ENCODE results near the gene CLDN19. TPM values are rescaled to one million over a fixed set of nuclear protein-coding genes. Genes with fewer than 3 reads are reported as not detected.

The CLDN19 gene
- total RNA-seq, 1 experiment from 2014 or later: 0.05 TPM

DNA sequence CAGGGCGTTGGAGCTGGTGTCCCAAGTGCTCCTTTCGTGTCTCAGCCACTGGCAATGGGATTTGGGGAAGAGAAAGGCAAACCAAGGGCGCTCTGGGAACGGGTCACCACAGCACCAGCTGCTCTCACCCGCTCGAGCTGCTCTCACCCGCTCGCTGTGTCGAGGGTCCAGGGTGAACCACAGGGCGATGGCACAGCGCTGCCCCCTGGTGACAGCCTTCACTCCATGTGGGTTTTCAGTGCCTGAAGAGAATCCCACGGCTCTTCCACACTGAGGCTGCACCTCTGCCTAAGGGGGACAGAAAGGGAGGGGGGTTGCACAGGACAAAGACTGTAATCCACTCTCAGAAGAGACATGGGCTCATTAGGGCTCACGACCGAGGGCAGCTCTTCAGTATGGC, 7.1 kb upstream of the CLDN19 start:
- TF ChIP-seq, protein P1, sequence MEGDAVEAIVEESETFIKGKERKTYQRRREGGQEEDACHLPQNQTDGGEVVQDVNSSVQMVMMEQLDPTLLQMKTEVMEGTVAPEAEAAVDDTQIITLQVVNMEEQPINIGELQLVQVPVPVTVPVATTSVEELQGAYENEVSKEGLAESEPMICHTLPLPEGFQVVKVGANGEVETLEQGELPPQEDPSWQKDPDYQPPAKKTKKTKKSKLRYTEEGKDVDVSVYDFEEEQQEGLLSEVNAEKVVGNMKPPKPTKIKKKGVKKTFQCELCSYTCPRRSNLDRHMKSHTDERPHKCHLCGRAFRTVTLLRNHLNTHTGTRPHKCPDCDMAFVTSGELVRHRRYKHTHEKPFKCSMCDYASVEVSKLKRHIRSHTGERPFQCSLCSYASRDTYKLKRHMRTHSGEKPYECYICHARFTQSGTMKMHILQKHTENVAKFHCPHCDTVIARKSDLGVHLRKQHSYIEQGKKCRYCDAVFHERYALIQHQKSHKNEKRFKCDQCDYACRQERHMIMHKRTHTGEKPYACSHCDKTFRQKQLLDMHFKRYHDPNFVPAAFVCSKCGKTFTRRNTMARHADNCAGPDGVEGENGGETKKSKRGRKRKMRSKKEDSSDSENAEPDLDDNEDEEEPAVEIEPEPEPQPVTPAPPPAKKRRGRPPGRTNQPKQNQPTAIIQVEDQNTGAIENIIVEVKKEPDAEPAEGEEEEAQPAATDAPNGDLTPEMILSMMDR (IDR thresholded peaks at IDR 0.05): peak; percentile 87; the same call in 1 of the 2 replicates
- TF ChIP-seq TCF7L2 (IDR thresholded peaks at IDR 0.05; ENCODE audit: low read depth, low read length): no peak
- H3K4me3 ChIP-seq (ENCODE audit: low read depth in 2 of 2, low read length in 2 of 2): no peak overlapping the region
- ChIA-PET CTCF (no interaction called here), POLR2A (no interaction called here)
- H3K27ac ChIP-seq (ENCODE audit: low read length): no peak overlapping the region
- BruUV-seq (replicated peaks): no TSS peak
- H3K4me1 ChIP-seq (ENCODE audit: control insufficient read depth, insufficient read depth, low read length): no peaks in the 10 kb centered on the region; the same call in 1 of the 2 replicates
- ATAC-seq (peak; percentile 63), DNase-seq (ENCODE audit: low read depth, low spot score) (no peak)
- H3K27me3 ChIP-seq (ENCODE audit: control insufficient read depth, insufficient read depth, low read length): no peaks in the 10 kb centered on the region
- intact Hi-C loops (cut with micrococcal nuclease; ENCODE audit: unreplicated experiment): no loop called here
- no peaks in the 10 kb centered on the region for H3K9me3 ChIP-seq (ENCODE audit: control insufficient read depth, insufficient read depth, low read depth, low read length)
- H3K36me3 ChIP-seq (ENCODE audit: control insufficient read depth, insufficient read depth, low read length): no peaks in the 10 kb centered on the region; the same call in 1 of the 2 replicates
- in situ Hi-C loops (cut with HindIII; ENCODE audit: low pct_unique_long_range_greater_than_20kb, low sequenced_read_pairs): no loop called here

DNA sequence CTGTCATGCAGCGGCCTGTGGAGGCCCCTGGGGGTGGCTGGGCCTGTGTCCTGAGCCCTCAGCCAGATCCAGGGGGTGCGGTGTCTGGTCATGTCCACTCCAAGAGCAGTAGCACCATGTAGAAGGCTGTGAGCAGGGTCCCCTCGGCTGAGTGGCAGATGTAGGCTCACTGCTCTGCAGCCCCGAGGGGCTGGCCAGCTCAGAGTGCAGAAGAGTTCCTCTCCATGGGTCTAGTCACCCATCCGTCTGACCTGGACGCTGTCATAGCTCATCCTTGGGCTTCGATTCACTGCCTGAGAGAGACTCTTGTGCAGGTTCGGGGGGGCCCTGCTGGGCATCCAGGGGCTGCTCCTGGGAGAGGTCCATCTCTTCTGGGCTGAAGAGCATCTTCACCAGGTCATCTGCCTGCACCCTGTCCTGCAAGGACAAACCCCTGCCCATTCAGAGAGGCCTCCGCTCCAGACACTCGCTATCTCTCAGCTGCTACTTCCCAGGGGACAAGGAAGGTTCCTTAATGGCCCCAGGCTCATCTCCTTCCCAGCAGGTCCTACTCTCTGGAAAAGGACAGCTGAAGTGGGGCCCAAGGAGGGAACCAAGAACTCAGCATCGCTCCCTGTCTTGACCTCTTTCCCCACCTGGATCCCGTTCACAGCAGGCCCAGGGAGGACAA, 6.5 kb upstream of the CLDN19 start:
- Histone ChIP-seq H3K27ac (ENCODE audit: low read length) (no peak overlapping the region), H3K4me3 (ENCODE audit: low read depth in 2 of 2, low read length in 2 of 2) (no peak overlapping the region), H3K4me1 (ENCODE audit: control insufficient read depth, insufficient read depth, low read length) (no peaks in the 10 kb centered on the region; the same call in 1 of the 2 replicates), H3K36me3 (ENCODE audit: control insufficient read depth, insufficient read depth, low read length) (no peaks in the 10 kb centered on the region; the same call in 1 of the 2 replicates), H3K9me3 (ENCODE audit: control insufficient read depth, insufficient read depth, low read depth, low read length) (no peaks in the 10 kb centered on the region), H3K27me3 (ENCODE audit: control insufficient read depth, insufficient read depth, low read length) (no peaks in the 10 kb centered on the region)
- ChIA-PET CTCF (no interaction called here), POLR2A (no interaction called here)
- ATAC-seq (no peak), DNase-seq (ENCODE audit: low read depth, low spot score) (no peak)
- TF ChIP-seq, protein P1 (IDR thresholded peaks at IDR 0.05): no peak
- TF ChIP-seq, protein P2, sequence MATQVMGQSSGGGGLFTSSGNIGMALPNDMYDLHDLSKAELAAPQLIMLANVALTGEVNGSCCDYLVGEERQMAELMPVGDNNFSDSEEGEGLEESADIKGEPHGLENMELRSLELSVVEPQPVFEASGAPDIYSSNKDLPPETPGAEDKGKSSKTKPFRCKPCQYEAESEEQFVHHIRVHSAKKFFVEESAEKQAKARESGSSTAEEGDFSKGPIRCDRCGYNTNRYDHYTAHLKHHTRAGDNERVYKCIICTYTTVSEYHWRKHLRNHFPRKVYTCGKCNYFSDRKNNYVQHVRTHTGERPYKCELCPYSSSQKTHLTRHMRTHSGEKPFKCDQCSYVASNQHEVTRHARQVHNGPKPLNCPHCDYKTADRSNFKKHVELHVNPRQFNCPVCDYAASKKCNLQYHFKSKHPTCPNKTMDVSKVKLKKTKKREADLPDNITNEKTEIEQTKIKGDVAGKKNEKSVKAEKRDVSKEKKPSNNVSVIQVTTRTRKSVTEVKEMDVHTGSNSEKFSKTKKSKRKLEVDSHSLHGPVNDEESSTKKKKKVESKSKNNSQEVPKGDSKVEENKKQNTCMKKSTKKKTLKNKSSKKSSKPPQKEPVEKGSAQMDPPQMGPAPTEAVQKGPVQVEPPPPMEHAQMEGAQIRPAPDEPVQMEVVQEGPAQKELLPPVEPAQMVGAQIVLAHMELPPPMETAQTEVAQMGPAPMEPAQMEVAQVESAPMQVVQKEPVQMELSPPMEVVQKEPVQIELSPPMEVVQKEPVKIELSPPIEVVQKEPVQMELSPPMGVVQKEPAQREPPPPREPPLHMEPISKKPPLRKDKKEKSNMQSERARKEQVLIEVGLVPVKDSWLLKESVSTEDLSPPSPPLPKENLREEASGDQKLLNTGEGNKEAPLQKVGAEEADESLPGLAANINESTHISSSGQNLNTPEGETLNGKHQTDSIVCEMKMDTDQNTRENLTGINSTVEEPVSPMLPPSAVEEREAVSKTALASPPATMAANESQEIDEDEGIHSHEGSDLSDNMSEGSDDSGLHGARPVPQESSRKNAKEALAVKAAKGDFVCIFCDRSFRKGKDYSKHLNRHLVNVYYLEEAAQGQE (IDR thresholded peaks at IDR 0.05; ENCODE audit: insufficient read depth in 1 of 2, low read depth in 2 of 2, low read length in 1 of 2): no peak
- no peak for TF ChIP-seq POLR2AphosphoS5 (IDR thresholded peaks at IDR 0.05; ENCODE audit: low read depth, low read length)
- no peak for TF ChIP-seq SIN3A (IDR thresholded peaks at IDR 0.05; ENCODE audit: borderline replicate concordance, insufficient read depth, low read depth, low read length)
- intact Hi-C loops (cut with micrococcal nuclease; ENCODE audit: unreplicated experiment): no loop called here
- TSS peak; percentile 62 for BruUV-seq (replicated peaks)
- in situ Hi-C loops (cut with HindIII; ENCODE audit: low pct_unique_long_range_greater_than_20kb, low sequenced_read_pairs): no loop called here
